GM12892 (cell line): ENCODE results near the gene SEMA3C.

Experiments
- DNase-seq: peaks from one replicate; pipeline ENCODE4 v3.0.0; 2011; ENCODE audit not compliant: insufficient read length
- FAIRE-seq: peaks from 2 replicates; lab custom pipeline; 2011; peaks lifted over from hg19 to GRCh38; lab: Jason Lieb, UNC
- POLR2A ChIP-seq: IDR thresholded peaks from 2 replicates; pipeline ENCODE4 v1.6.1; 2011; ENCODE audit warnings: low read depth, low read length, control low read depth
- POLR2AphosphoS5 ChIP-seq: IDR thresholded peaks from 2 replicates; pipeline ENCODE4 v1.6.1; 2011; ENCODE audit warnings: low read depth, low read length, control low read depth
- TAF1 ChIP-seq: IDR thresholded peaks from 2 replicates; pipeline ENCODE4 v1.6.1; 2011; ENCODE audit warnings: low read depth, mild to moderate bottlenecking, control low read depth, low read length, borderline replicate concordance

SEMA3C gene

GRCh38 chr7:80752954-80753690 is 165.7 kb downstream of the SEMA3C start:
- FAIRE-seq (no peak), DNase-seq (no peak)
- TF ChIP-seq TAF1 (no peak), POLR2A (no peak), POLR2AphosphoS5 (no peak)

- DNase-seq: no peak
- FAIRE-seq: no peak
- TF ChIP-seq POLR2A: no peak
- no peak for TF ChIP-seq TAF1
- TF ChIP-seq POLR2AphosphoS5: no peak
Measured at GRCh38 chr7:80749270-80749669, 169.6 kb downstream of the SEMA3C start.

DNA sequence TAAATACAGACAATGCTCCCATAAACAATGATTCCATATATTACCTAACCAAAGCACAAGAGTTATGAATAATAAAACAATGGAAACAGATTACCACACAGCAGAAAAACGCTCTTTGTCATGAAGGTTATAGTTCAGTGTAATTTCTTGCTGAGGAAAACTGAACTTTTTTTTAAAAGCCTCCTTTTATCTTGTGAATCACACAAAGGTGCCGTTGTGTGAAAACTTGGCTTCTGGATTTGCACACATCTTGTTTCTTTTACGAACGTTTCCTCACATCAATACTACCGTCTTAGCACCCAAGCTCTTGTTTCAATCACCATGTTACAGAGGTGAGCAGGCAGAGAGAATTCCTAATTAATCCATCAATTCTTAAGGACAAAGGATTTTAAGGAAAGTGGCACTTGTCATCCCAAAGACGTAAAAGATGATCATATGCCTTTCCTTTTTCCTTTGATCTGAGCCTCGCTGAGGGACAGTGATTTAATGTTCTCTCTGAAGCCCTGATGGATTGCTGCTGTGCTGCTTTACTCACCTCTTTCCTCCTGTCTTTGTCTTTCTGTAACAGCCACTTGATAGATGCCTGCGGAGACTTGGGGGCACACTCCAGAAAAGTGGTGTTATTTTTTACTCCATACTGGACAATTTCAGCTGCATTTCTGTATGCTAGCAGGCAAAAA is 170.3 kb downstream of the SEMA3C start:
- FAIRE-seq: no peak
- TF ChIP-seq TAF1: no peak
- no peak for TF ChIP-seq POLR2A
- TF ChIP-seq POLR2AphosphoS5: no peak
- no peak for DNase-seq

- no peak for DNase-seq
- TF ChIP-seq POLR2AphosphoS5 (no peak), POLR2A (no peak), TAF1 (no peak)
- FAIRE-seq: no peak
Measured at GRCh38 chr7:80740778-80741545, 177.9 kb downstream of the SEMA3C start.

DNA sequence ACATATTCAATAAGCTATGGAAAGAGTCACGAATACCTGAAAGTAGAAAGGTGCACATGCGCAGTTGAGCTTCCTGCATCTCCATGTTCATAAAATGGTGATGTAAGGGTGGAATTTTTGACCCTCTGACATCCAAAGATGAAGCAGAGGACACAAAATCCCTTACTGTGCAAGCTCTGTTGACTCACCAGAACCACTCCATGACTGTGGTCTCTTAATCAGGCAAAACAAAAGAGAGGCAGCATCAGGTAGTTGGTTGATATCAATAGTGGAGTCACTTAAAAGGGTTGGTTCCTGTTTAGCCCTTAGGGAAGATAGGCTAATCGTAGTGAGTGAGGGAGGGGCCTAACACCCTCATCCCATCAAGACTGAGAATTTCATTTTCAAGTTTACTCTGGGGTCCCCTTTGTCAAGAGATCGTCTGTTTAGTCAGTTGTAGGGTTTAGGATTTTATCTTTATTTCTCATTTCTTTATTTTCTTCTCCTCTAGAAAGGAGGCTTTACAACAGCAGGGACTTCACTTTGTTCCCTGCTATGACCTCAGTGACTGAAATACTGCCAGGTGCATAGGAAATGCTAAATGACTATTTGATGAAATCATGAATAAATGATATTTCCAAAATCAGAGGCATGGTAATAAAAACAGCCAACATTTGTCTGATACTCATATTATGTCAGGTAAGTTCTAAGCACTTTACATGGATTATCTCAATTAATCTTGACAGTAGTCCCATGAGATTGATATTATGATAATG is 182.3 kb downstream of the SEMA3C start:
- DNase-seq (no peak), FAIRE-seq (no peak)
- no peak for TF ChIP-seq TAF1
- no peak for TF ChIP-seq POLR2AphosphoS5
- no peak for TF ChIP-seq POLR2A

DNA sequence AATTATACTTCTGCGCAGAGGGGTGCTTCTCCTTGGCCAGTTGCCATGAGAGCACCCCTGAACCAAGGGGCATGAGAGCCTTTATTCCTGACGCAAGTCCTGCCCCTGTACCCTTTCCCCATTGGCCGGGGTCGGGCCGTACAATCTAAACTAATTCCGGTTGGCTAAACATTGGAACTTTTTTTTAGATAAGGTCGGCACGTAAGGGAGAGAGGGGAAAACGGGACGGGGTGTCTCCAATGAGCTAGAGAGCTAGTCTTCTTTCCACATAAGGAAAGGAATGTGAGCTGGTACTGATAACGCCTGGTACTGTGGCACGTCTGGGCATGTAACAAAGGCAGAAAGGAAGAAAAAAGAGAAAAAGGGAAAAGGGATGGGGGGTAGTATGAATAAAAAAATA is 183.5 kb downstream of the SEMA3C start:
- no peak for FAIRE-seq
- no peak for TF ChIP-seq TAF1
- TF ChIP-seq POLR2AphosphoS5: no peak
- TF ChIP-seq POLR2A: no peak
- no peak for DNase-seq

DNA sequence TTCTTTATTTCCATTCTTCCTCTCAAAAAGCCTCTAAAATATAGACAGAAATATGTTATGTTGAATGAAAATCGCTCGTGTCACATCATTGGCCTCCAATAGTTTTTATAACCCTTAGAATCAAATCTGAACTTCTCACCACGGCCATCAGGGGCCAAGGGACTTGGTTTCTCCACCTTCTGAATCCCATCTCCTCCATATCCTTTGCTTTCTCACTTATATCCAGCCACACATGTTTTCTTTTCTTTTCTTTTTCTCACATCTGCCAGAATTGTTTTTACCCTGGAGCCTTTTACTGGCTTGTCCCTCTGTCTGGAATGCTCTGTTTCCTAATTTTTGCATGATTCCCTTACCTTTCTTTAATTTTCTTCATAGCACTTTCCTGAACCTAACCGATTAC is 184.8 kb downstream of the SEMA3C start:
- no peak for FAIRE-seq
- TF ChIP-seq TAF1: no peak
- no peak for TF ChIP-seq POLR2A
- TF ChIP-seq POLR2AphosphoS5: no peak
- no peak for DNase-seq

DNA sequence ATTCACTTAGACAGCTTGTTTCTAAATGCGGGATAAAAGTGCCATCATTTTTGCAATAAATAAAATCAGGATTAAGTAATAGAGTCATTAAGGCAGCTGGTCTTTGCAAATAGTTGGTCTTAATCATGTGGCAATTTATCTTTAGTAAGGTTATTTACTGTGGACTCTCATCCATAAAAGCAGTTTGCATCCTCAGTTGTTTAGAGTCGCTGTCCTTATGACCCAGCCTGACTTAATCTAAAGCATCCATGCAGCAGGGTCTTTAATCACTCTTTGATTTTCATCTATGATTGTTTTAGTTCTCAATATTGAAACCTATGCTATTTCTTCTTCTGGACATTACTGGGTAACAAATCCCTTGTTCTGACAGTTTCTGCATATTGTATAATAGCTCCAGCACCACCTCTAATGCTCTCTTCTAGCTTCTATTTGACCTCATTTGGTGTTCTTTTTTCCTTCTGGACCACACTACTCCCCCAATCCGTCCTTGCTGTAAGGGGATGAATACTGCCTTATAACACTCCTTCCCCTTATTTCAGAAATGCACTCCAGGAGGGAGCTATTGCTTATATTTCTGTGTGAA is 185.4 kb downstream of the SEMA3C start:
- TF ChIP-seq POLR2AphosphoS5 (no peak), TAF1 (no peak), POLR2A (no peak)
- DNase-seq (no peak), FAIRE-seq (no peak)

- no peak for DNase-seq
- FAIRE-seq: no peak
- TF ChIP-seq TAF1 (no peak), POLR2AphosphoS5 (no peak), POLR2A (no peak)
Measured at GRCh38 chr7:80732630-80733029, 186.2 kb downstream of the SEMA3C start.

DNA sequence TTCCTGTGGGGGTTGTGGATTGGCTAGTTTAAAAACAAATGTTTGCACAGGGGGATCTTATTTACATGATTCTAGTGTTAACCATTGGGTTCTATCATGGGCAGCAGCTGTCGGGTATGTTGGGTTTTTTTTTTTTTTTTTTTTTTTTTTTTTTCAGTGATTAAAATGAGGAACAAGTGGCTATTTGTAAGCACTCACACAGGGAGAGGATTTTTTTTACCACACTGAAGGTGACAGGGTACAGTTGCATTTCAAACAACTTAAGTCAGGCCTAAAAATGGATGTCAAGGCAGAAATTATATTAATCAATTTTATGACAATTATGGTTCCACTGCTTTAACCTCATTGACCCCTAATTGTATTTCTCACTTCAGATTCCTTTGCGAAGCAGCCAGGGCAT is 187.6 kb downstream of the SEMA3C start:
- DNase-seq: no peak
- no peak for TF ChIP-seq POLR2A
- no peak for TF ChIP-seq POLR2AphosphoS5
- no peak for FAIRE-seq

- FAIRE-seq: no peak
- no peak for DNase-seq
- TF ChIP-seq TAF1 (no peak), POLR2AphosphoS5 (no peak), POLR2A (no peak)
Measured at GRCh38 chr7:80729591-80730320, 189.1 kb downstream of the SEMA3C start.
